Stimulated activated CD8-positive, alpha-beta memory T cell treated with anti-CD3 and anti-CD28 coated beads, Interleukin-15, amount 100 ng/mL, for 4 hours (primary cell): Measurements from ENCODE around the gene LHFPL2.

Source experiments
- DNase-seq, 2 donors: peaks; one replicate each; pipeline ENCODE4 v3.0.0-alpha.2; 2020; ENCODE audit warnings: low read depth in 2 of 2

Gene LHFPL2

GRCh38 chr5:78595458-78595921, 53.1 kb downstream of the LHFPL2 start:
- DNase-seq = no peak

- no peak for DNase-seq
Measured at GRCh38 chr5:78594610-78595457, 53.7 kb downstream of the LHFPL2 start.

GRCh38 chr5:78594021-78594420, 54.6 kb downstream of the LHFPL2 start:
- DNase-seq = no peak

GRCh38 chr5:78593465-78593864, 55.1 kb downstream of the LHFPL2 start:
- no peak for DNase-seq

GRCh38 chr5:78592735-78593386, 55.7 kb downstream of the LHFPL2 start:
- no peak for DNase-seq

GRCh38 chr5:78591972-78592700, 56.4 kb downstream of the LHFPL2 start:
- no peak for DNase-seq

GRCh38 chr5:78591138-78591612, 57.4 kb downstream of the LHFPL2 start:
- no peak for DNase-seq

GRCh38 chr5:78589923-78590322, 58.6 kb downstream of the LHFPL2 start:
- DNase-seq = no peak

GRCh38 chr5:78588507-78588906, 60.1 kb downstream of the LHFPL2 start:
- DNase-seq = no peak

- no peak for DNase-seq
Measured at GRCh38 chr5:78587775-78588291, 60.7 kb downstream of the LHFPL2 start.

GRCh38 chr5:78587081-78587774, 61.3 kb downstream of the LHFPL2 start:
- no peak for DNase-seq

- no peak for DNase-seq
Measured at GRCh38 chr5:78586251-78586650, 62.3 kb downstream of the LHFPL2 start.

- no peak for DNase-seq
Measured at GRCh38 chr5:78578015-78578414, 70.6 kb downstream of the LHFPL2 start.

- DNase-seq = no peak
Measured at GRCh38 chr5:78577071-78577807, 71.3 kb downstream of the LHFPL2 start.

- no peak for DNase-seq
Measured at GRCh38 chr5:78576376-78576775, 72.2 kb downstream of the LHFPL2 start.

GRCh38 chr5:78574731-78575161, 73.8 kb downstream of the LHFPL2 start:
- DNase-seq = no peak

GRCh38 chr5:78574131-78574673, 74.4 kb downstream of the LHFPL2 start:
- DNase-seq = no peak

- DNase-seq = no peak
Measured at GRCh38 chr5:78573318-78573717, 75.3 kb downstream of the LHFPL2 start.

- no peak for DNase-seq
Measured at GRCh38 chr5:78570646-78571045, 77.9 kb downstream of the LHFPL2 start.

- DNase-seq = no peak
Measured at GRCh38 chr5:78569441-78569840, 79.1 kb downstream of the LHFPL2 start.
